Measurements from ENCODE around the gene CCN5.

The CCN5 gene

DNA sequence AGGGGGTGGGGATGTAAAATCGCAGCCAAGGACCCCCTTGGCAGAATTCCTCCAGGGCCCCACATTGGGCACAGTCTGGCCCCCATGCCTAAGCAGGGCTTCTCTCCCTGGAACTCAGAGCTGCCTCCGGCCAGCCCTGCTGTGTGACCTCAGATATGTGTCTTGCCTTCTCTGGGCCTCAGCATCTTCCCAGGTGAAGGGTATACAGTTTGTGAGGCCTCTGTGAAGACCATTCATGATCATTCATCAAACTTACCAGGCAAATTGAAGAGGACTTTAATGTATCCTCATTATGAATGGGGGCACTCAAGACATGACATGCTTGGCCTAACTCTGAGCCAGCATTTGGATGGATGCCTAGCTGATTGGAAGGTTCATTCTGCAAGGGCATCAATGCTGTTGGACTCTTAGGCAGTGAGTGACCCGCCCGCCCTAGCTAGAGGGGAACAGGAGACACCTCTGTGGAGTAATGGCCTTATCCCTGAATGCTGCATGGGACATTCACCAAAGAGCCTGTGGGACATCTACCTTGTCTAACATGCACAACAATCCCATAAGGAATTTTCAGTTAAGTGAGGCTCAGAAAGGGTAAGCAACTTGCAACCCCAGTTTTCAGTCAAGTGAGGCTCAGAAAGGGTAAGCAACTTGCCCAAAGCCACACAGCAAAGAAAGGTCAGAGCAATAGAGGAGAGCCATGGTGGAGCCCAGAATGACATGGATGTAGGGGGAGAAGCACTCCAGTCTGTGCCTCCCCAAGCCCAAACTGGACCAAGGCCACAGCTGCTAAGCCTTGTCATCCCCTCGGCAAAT is 535 bp downstream of the CCN5 start:
- no peak for DNase-seq

DNA sequence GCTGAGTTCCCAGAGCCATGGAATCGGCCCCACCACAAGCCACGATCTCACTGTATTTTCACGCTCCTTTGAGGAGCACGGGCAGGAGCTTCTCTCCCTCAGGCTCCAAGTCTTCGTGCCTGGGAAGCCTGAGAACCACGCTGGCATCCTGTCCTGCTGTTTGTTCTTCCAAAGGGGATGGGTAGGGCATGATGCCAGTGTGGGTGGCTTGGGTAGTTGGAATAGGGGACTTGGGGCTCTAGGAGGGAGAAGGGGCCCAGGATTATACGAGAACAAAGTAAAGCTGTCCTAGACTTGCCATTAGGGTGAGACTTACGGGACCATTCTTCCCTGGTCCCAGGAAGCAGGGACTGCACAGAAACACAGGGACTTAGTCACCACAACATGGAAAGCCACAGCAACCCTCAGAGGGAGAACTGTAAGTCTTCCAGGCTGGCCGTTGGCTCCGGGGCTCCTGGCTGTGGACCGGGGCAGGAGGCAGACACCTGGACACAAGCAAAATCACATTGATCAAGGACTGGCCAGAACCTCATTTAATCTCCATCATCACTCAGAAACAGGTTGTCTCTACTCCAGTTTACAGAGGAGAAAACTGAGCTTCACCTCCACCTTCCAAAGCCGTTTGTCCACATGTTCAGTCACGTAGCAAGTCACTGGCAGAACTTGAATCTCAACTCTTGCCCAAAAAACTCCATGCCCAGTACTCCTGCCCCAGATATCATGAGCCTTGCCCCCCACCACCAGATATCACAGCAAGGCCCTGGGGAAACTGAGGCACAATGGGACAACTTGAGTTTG is 1.3 kb downstream of the CCN5 start:
- peak in 1 of 56 donors; percentile 27 for DNase-seq

GRCh38 chr20:44717986-44718385 is 2.8 kb downstream of the CCN5 start:
- no peak for DNase-seq

- DNase-seq = no peak
These were observed 4.7 kb downstream of the CCN5 start for GRCh38 chr20:44719841-44720240.

- DNase-seq = peak in 49 of 56 donors; percentile 15 to 83 (median 51)
These were observed 5.4 kb downstream of the CCN5 start for GRCh38 chr20:44720621-44720996.

GRCh38 chr20:44720997-44721784 is 6.0 kb downstream of the CCN5 start:
- DNase-seq = peak in 3 of 56 donors; percentile 7 to 59 (median 24)

DNA sequence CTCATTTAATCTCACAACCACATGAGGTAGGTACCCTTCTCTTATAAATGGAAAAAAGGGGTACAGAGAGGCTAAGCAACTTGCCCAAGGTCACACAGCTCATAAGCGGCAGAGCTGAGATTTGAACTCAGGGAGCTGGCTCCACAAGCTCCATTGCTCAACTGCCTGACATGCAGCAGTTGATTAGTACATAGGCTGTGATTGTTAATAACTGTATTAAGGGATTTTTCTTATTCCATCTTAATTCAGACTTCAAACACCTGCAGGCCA is 6.6 kb downstream of the CCN5 start:
- DNase-seq = no peak

GRCh38 chr20:44722990-44723389 is 7.8 kb downstream of the CCN5 start:
- DNase-seq = no peak

DNA sequence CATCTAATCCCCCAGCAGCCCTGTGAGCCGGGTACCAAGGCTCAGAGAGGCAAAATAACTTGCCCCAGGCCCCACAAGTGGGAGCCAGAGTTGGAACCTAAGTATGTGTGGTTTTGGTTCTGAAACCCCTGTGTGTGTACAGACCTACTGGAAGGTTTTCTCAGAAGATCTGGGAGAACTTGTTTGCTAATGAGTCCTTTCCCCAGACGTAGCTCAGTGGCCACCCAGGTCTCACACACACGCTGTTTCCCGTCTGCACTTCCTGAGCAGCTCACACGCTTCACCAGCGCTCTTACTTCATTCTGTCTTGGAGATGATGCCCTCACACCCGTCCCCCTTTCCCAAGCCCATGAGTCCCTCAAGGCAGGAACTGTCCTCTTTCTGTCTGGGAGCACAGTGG is 8.2 kb downstream of the CCN5 start:
- DNase-seq = no peak

- no peak for DNase-seq
These were observed 8.7 kb downstream of the CCN5 start for GRCh38 chr20:44723798-44724362.

DNA sequence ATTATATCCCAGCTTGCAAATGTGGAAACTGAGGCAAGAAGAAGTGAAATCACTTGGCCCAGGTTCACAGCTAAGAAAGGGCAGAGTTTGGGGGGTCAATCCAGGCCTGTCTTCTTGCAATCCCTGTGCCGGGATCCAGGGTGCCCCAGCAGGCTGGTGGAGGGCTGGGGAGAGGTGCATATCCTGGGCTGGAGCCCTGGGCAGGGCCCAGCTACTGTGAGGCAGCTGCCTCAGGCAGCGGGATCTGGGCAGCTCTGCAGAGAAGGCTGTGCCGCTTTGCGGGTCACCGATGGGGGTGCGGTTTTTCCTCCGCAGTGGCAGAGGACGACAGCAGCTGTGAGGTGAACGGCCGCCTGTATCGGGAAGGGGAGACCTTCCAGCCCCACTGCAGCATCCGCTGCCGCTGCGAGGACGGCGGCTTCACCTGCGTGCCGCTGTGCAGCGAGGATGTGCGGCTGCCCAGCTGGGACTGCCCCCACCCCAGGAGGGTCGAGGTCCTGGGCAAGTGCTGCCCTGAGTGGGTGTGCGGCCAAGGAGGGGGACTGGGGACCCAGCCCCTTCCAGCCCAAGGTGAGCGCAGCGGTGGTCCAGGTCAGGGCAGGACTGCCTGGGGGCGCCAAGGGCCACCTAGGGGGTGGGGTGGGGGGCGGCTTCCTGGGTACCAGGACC is 9.4 kb downstream of the CCN5 start:
- DNase-seq = no peak

DNA sequence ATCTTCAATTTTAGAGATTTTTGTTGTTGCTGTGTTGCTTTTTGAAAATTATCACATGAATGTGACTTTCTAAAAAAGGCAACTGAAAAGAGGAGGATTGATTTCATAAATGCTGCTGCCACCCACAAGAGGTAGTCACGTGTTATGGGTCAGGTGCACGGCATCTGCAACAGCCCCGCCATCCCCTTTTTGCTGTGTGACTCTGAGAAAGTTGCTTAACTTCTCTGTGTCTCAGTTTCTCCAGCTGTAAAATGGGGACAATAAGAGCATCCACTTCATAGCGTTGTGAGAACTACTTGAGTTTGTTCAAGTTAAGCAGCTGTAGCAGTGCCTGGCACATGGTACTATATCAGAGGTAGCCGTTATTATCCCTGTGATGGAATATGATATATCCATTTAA is 10.7 kb downstream of the CCN5 start:
- no peak for DNase-seq

DNA sequence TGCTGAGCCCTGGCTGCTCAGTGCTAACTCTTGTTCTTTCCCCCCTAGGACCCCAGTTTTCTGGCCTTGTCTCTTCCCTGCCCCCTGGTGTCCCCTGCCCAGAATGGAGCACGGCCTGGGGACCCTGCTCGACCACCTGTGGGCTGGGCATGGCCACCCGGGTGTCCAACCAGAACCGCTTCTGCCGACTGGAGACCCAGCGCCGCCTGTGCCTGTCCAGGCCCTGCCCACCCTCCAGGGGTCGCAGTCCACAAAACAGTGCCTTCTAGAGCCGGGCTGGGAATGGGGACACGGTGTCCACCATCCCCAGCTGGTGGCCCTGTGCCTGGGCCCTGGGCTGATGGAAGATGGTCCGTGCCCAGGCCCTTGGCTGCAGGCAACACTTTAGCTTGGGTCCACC is 11.9 kb downstream of the CCN5 start:
- no peak for DNase-seq

- no peak for DNase-seq
These were observed 12.5 kb downstream of the CCN5 start for GRCh38 chr20:44727651-44728050.

GRCh38 chr20:44728801-44729443 is 13.8 kb downstream of the CCN5 start:
- peak in 30 of 56 donors; percentile 11 to 85 (median 22) for DNase-seq

- no peak for DNase-seq
These were observed 15.3 kb downstream of the CCN5 start for GRCh38 chr20:44730441-44730840.

DNA sequence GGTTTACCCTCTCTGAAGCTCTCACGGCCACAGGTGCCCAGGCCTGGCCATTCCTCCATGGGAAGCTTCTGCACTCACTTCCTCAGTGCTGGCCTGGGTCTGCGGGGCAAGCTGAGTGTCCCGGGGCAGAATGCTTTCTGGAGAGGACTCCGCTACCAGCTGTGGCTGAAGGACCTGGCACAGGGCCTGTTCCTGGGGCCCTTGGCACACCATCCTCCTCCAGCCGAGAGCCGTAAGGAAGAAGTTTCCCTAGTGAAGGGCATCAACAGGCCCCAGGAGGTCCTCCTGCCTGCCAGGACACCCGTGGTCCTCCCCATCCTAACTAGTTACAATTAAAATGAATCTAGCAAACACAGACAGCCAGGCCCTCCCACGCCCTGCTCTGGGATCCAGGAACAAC is 16.5 kb downstream of the CCN5 start:
- peak in 6 of 56 donors; percentile 9 to 30 (median 12) for DNase-seq

GRCh38 chr20:44732327-44732726 is 17.2 kb downstream of the CCN5 start:
- DNase-seq = no peak

- DNase-seq = peak in 53 of 56 donors; percentile 6 to 84 (median 62)
These were observed 18.3 kb downstream of the CCN5 start for GRCh38 chr20:44733341-44734069.

DNA sequence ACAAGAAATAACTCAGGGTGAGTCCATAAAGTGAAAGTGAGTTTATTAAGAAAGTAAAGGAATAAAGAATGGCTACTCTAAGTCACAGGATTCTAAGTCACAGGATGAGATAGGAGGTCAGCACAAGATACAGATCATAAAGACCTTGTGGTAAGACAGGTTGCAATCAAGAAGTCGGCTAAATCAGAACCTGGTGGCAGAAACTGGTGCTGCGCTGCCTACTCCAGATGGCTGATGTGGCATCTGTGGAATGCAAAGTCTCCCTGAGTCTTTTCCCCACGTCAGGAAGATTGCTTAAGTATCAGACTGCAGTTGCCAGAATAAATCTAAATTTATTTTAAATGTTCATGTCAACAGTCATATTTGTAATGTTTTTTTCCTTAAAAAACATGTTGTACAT is 19.8 kb downstream of the CCN5 start:
- DNase-seq = no peak

Measured in nucleus accumbens (tissue), 56 donors.